Stimulated activated CD8-positive, alpha-beta memory T cell treated with anti-CD3 and anti-CD28 coated beads, Interleukin-12 subunit alpha, Interleukin-12 subunit beta, amount 100 ng/mL, for 24 hours (primary cell): Measurements from ENCODE around the gene FSTL5.
"Not testable (repeated sequence)": the region's sequence is repeated elsewhere in the genome, so short reads cannot be mapped to it uniquely, and the experiment has no call there.

Experiments
- DNase-seq: peaks from one replicate; pipeline ENCODE4 v3.0.0-alpha.2; 2020; ENCODE audit errors: extremely low read depth

The FSTL5 gene

DNA sequence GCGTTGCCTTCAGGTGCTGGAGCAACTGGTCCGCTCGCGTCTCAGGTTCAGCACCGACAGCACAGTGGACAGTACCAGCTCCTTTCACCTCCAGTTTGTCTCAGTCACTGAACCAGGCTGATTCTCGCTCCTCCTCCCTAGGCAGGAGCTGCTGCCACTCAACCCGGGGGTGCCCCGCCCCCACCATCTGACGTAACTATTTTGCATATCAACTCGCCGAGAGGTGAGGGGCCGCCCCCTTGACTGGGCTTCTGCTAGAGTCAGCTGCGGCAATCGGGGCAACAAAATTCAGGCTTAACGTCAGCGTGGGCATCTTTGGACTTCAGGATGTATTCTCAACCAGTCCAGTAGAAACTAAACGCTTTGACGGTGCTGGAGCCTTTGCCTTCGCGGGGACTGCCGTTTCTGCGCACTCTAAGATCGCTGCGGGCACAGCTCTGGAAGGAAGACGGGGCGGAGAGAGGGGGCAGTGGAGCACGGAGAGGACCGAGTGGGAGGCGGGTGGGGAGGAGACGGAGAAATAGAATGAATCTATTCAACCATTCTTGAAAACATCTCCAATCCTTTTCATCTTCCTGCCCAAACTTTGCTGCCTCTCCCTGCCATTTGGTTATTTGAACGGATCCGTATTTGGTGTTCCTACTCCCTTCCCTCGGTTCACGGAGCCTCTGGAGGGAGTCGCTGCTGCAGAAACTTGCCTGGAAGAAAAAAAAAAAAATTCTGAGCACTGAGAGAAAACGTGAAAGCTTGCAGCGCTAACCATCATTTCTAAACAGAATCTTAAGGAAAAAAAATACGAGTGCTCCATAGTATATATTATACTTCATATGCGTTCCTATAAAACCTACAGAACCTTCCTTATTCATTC, at the start of gene FSTL5:
FSTL5 (minus strand) TSS at position 109 of the 868 bp plus-strand sequence. CDS start 52,604 bp downstream, outside the sequence.
- no peak for DNase-seq

DNA sequence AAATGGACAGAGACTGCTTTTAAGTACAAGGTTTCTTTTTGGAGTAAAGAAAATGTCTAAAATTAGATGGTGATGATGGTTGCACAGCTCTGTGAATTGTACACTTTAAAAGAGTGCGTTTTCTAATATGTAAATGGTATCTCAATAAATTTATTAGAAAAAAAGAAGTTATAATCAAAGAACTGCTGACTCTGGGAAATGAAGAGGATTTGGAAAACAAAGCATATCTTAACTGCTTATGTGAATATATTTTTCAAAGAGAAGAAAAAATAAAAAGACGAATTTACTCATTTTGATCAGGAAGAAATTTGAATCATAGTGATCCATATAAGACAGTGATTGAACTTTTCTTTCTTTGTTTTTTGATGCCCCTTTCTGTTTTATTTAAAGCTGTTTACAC, 45.9 kb upstream of the FSTL5 start:
- no peak for DNase-seq

DNA sequence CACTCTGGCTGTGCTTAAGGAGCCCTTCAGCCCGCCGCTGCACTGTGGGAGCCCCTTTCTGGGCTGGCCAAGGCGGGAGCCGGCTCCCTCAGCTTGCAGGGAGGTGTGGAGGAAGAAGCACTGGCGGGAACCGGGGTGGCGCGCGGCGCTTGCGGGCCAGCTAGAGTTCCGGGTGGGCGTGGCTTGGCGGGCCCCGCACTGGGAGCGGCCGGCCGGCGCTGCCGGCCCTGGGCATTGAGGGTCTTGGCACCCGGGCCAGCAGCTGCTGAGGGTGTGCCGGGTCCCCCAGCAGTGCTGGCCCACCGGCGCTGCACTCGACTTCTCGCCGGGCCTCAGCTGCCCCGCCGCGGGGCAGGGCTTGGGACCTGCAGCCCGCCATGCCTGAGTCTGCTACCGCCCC, 39.7 kb upstream of the FSTL5 start:
- not testable (repeated sequence) for DNase-seq

DNA sequence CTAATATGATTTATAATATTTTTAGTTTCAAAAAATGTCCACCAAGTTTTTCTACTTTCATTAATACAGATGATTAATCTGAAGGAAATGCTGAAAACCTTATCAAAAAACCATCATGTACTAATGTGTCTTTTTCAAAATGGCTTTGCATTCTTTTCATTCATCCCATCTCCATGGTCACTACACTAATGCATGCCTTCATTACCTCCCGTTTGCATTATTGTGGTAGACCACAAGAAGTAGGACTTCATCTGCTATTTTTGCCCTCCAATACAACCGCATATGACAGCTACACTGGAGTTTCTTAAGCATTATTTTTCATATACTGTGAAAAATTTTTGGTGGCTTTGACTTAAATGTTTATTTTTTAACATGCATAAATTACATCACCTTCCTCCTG, 37.9 kb upstream of the FSTL5 start:
- DNase-seq: no peak

DNA sequence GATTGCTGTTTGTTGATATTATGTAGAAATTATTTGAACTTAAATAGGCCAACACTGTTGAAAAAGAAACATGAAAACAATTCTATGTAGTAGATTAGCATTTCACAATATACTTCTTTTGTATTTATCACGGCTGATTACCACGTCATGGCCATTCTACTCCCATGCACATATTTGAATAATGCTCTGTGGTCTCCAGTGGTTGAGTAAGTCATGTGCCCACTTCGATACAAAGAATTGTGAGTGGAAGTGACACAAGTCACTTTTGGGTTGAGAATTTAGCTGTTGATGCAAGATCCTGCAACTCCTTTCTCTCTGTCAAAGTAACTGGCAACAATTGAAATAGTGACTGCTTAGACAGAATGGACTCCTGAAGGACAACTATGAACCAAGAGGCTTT, 6.7 kb upstream of the FSTL5 start:
- DNase-seq: no peak

DNA sequence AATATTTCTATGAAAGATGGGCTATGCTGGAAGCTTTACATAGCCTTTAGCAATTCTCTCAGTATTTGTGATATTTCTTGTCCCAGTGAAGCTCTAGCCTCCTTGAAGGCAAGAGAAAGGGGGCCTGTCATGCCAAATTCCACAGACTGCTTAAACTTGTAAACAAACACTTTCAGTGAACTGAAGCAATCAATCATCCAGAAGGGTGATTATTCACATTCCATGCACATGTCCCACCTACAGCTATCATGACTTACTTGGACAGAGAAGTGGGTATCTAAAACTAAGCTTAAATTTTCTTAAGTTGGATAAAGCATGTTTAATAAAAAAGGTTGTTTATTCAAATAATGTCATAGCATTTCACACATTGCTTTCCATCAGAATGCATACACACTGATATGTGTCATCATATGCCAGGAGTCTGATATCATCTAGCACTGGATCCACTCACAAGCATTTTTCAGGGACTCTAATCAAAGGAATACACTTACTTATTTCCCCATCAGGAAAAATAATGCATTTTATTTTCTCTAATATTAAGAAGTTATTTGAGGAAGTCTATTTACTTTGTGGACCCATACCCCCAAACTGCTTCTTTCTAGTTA, 1.2 kb upstream of the FSTL5 start:
- no peak for DNase-seq

DNA sequence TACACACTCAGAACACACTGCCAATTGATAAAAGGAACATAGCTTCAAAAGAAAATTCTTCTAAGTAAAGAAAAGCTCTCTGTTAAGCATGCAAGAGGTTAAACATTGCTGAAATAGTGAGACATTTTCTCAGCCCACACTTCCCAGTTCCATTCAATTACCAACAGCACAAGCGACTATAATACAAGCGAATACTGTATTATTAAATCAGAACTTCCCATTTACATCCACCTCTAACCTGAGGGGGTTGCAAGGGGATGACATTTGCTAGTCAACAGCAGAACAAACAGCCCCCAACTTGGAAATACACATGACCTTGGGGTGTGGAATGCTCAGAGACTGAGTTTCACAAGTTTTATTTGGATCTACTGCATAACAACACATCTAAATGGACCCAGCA, 1.1 kb downstream of the FSTL5 start:
- no peak for DNase-seq

DNA sequence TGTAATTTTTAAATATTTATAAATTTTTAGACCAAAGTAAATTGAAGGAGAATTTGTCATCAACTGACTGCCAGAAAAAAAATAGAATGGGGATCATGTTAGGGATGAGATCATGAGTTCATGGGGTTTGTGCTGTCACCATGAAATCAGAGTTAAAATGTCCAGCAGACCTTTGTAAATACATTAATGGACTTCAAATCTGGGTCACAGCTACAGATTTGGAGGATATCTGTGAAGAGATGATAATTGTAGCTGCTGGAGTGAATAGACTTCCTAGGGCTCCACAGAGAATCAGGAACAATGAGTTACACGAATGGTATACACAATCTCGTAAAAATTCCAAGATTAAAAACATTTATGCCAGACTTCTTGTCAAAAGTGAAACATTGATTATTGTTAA, 6.6 kb downstream of the FSTL5 start:
- no peak for DNase-seq

DNA sequence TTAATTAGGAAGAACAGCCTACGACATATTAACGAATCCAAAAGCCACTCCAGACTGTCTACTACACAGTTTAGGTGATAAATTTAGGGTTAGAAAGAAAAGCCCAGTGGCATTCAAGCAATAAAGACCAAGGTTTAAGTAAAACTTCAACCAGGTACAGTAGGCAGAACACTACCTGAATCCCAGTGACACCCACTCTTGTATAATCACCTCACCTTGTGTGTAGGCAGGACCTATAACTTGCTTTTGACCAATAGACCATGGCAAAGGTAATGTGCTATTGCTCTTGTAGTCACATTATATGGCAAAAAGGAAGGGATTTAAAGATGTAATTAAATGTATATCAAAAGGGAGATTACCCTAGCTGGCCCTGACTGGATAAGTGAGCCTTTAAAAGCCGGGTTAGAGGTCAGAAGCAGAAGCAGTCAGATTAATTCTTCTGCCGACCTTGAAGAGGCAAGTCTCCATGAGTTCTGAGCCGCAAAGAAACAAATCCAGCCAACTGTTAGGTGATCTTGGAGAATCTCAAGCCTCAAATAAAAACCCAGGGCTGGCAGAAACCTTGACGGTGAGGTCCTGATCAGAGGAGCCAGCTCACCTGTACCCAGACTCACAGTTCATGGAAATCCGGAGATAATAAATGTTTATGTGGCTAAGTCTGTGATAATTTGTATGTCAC, 8.8 kb downstream of the FSTL5 start:
- no peak for DNase-seq

DNA sequence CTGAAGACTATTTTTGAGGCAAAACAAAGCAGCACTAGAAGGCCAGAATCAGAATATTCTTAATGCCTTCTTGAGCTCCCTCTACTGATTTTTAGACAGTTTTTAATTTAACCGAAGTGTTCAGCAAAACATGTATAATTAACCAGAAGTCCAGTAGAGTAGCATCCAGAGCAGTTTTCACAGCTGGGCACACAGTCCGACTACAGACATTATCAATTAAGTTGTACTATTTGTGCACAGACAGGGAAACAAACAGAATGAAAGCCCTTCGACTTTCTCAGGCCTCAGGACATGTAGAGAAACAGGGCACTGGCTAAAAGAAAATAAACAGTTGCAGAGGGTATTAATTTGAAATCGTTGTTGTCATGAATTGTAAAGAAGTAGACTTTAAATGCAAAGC, 11.9 kb downstream of the FSTL5 start:
- DNase-seq: no peak

DNA sequence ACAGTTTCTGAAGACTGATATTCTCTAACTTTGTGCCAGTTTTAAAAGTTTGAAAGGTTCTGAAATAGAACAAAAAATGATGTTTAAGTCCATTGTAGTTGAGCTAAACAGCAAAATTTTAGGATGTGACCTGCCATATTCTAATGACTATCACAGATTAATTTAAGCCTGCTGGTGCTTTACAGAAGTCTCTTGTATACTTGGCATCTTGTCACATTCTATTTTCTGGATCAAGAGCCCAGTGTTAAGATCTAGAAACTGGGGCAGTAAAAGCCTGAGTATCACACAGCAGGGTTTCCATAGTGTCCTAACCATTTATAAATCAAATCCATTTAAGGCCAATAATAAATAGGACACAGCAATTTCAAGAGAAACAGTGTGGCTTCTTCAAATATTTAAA, 12.4 kb downstream of the FSTL5 start:
- DNase-seq: no peak

DNA sequence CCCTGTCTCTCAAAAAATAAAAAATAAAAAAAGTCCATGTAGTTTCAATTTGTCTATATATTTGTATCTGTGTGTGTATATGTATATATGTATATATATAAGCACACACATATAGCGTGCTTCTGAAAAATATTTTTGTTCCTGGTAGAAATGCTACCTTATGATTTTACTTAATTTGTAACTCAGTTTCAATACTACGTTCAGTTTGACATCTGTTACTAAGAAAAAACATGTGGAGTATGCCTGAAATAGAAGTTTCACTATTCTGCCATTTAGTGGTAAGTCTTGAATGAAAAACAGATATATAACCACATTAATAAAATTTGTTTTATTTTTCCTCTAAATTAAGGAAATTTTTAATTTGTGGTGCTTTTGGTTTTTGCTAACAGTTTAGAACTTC, 14.2 kb downstream of the FSTL5 start:
- DNase-seq: no peak

DNA sequence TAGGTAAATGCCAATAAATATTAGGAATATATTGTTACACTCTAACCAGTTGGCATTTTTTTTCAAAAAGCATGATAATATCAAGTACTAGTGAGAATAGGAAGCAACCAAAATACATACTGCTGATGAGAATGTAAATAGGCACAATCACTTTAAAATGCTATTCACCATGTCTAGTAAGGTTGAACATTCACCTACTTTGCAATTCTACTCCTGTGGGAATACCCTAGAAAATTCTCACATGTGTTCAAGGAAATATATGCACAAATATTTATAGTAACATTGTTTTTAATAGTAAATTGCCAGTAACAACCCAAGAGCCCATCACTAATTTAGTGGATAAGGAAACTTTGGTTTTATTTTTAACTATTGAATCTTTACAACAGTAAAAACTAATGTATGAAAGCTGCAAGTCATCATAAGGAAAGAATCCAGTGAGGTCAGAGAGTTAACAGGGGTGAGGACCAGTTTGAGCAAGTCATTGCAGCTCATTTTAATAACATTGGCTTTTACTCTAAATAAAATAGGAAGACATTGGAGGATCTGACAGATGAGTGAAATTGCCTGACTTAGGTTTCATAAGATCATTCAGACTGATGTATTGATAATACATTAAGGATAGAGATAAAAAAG, 23.6 kb downstream of the FSTL5 start:
- no peak for DNase-seq

DNA sequence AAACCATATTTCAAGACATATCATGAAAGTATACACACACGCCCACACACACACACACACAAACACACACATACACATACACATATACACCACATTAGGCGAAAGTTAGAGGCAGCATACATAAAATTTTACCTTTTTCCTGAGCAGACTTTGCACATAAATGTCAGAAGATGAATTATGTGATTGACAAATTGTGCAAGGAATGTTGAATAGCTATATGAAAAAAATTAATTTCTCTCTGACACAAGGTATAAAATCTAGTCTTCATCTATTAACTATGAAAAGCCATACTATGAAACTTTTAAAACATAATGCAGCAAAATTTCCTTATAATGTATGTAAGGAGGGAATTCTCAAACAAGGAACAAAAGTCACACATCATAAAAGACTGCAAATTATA, 24.4 kb downstream of the FSTL5 start:
- no peak for DNase-seq

DNA sequence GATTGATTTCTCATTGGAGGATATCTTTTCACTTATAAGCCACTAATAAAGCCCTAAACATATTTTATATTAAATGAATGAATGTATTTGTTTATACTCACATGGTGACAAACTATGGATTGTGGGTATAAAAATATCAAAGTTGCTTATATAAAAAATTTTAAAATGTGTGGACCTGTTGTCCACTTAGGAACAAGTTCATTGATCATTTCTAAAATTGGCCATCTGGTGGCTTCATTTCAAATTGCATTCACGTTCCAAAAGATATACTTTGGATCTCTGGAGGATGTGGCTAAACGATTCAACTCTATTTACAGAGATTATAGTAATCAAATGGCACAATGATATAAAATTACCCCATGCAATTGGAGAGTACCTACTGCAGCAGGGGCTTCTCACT, 32.5 kb downstream of the FSTL5 start:
- DNase-seq: no peak

DNA sequence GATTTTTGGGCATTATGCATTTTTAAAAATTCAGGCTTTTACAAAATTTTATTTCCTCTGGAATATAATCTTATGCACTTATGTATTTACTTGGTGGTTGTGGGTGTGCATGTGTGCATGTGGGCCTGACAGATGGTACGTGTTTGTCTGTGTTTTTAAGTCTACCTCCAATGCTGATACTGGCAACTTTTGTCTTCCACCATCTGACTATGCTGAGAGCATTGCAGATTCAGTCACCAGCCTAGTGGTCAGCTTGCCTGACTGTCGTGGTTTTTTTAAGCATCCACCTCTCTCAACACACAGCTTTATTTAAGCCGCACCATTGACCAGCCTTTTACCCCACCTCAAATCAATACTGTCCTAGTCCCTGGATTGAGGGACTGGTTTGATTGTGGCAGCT, 37.1 kb downstream of the FSTL5 start:
- DNase-seq: no peak

DNA sequence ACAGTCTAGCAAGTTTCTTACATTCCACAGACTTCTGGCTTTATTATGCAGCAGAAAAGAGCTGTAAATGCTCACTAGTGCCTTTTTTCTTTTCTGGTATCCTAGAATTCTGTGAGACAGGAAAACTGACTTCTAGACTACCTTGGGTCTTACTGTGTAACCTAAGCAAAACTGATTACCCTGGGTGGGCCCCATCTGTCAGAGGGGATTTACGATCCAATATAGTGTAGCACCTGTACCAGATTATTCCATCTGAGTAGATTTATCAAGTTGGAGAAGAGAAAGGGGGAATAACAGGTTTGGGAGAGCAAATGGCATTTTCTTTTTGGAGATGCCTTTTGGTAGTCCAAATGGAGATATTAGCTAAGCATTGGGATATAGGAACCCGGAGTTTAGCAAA, 46.7 kb downstream of the FSTL5 start:
- no peak for DNase-seq

DNA sequence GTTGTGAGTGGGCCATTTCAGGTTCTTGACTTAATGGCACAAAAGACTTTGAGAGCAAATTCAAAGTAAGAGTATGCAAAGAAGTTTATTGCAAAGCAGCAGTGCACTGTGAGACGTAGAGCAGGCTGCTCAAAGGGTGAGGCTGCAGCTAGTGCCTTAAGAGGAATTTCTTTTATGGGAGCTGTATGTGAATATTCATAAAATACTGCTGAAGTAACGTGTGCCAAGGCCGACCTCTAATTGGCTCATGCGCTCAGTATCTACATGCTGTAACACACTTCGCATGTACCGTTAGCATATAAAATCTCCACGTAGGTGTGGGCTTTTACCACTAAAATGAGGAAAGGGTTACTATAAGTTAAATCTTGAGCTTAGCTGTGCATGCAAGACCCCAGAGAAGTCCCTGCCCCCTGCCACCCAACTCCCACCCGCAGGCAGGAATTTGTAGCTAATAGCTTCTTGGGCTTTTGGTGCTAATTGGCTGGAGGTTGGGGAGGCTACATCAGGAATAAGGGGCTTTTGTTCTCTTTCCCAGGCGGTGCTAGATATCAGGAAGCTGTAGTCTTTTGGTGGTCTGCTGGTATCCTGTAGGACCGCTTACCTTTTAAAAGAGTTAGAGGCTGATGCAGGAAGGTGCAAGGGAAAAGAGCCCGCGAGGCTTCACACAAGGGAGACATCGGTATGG, 47.6 kb downstream of the FSTL5 start:
- no peak for DNase-seq

DNA sequence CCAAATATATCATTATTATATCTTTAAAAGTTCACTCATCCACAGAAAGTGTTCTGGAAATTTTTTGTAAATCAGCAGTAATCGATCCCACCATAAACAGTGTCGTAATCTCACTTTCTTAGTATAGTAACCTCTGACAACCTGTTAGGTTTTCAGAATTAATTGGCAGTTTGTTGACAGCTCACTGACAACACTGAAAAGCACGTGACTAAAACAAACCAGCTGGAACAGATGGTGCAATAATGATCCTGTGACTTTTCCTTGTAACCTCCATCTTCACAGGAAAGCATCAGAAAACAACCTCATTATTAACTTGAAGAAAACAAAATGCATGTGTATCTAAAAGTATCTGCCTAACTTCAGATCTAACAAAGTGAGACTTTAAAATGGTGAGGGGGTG, 48.5 kb downstream of the FSTL5 start:
- DNase-seq: no peak

DNA sequence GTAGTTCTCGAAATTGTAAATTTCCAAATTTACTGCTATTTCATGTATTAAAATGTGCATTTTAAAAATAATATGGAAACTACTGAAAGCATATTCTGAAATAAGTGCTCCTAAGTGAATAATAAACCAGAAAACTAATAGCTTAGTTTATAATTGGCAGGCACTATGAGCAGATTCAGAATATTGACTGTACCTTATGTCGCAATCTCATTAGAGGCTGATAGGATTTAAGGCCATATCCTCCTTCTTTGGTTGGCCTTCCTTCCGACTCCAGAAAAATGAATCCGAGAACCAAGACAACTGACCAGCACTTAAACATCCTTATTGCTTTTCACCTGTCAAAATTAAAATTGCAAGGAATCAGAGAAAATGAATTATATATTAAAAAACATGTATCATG, 52.7 kb downstream of the FSTL5 start:
- DNase-seq: no peak

DNA sequence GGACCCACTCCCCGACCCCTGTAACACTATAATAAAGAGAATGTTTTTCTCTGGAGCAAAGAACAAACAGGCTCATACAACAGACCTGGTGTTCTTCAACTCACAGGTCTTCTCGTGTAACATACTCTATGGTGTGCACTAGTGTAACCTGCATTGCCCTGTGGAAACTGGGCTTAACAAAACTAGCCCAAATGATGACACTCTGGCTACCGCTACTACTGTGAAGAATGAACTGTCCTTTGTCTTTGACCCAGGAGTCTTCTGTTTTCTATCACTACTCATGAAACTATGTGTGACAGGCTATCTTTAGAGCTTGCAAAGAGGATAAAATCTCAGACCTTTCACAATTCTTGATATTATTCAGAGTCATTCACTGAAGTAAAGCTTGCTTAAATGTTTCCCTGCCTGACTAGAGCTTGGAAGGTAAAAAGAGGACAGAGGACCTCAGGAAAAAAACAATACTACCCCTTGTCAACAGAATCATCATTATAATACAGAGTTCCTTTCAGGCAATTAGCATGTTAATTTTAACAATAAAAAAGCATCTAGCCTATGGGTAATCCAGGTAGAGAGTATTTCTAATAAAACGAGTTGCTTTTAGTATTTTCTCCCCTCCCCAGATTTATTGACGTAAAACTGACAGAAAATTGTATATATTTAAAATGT, 59.2 kb downstream of the FSTL5 start:
- DNase-seq: no peak
